K562 (cell line): Measurements from ENCODE around the gene AAGAB. TPM values are rescaled to one million over a fixed set of nuclear protein-coding genes. Genes with fewer than 3 reads are reported as not detected.

ENCODE experiments used
- ATAC-seq: fragments of 200-7000 bp; cut with Tn5 transposase; 3 replicates; pipeline ENCODE4 v1.9.1; 2020; ENCODE audit warnings: moderate library complexity
- BruUV-seq: library from RNA; stranded (reverse); fragments of 400-500 nt; replicated peaks from 2 replicates; lab custom pipeline; 2021; lab: Mats Ljungman, UMichigan
- CTCF ChIA-PET: fragments of 300-600 bp; formaldehyde crosslinking; extraction: SDS; loops from one replicate; lab custom pipeline; 2021; ENCODE audit warnings: low intra/inter-chr PET ratio; lab: Yijun Ruan, JAX
- POLR2A ChIA-PET: fragments of 300-600, 350-650 bp; sonication (Branson Sonifier 250); formaldehyde crosslinking; extraction: SDS; loops from one replicate; lab custom pipeline; 2021; ENCODE audit warnings: antibody characterized with exemption, inconsistent platforms; lab: Yijun Ruan, JAX
- DNase-seq, 4 experiments: peaks; one replicate each; pipeline versions ENCODE4 v3.0.0 to v3.0.0-alpha.2; 2011 to 2018; ENCODE audit warnings: low spot score in 3 of 4, mixed read lengths in 3 of 4; ENCODE audit errors: extremely low read depth in 1 of 4
- FAIRE-seq: peaks from 2 replicates; lab custom pipeline; 2011; peaks lifted over from hg19 to GRCh38; lab: Jason Lieb, UNC
- H2AFZ ChIP-seq: 2 replicates; pipeline ENCODE4 v1.6.0; 2011; ENCODE audit warnings: low read depth, low read length, control low read depth, inconsistent platforms
- H3K27ac ChIP-seq: fragments of 200-600 bp; 3 replicates; pipeline ENCODE4 v1.8.0; 2011; ENCODE audit warnings: low read depth, mild to moderate bottlenecking, control low read depth, inconsistent platforms, low read length, moderate library complexity, mixed read lengths; ENCODE audit errors: extremely low read depth
- H3K27me3 ChIP-seq, 2 experiments: fragments of 300-600 bp in 1 of 2; 2 replicates in 1 of 2; 3 replicates in 1 of 2; pipeline versions ENCODE4 v1.6.0 to v1.8.0; 2011; ENCODE audit warnings: inconsistent platforms in 2 of 2, low read length in 2 of 2, mild to moderate bottlenecking in 1 of 2, mixed read lengths in 1 of 2, moderate library complexity in 1 of 2; ENCODE audit not compliant: control insufficient read depth in 2 of 2, insufficient read depth in 2 of 2
- H3K36me3 ChIP-seq: fragments of 300-600 bp; 3 replicates; pipeline ENCODE4 v1.8.0; 2011; ENCODE audit warnings: mild to moderate bottlenecking, low read length, inconsistent platforms; ENCODE audit not compliant: control insufficient read depth, insufficient read depth
- H3K4me1 ChIP-seq, 2 experiments: fragments of 200-600 bp in 1 of 2; replicated peaks in 1 of 2; 2 replicates in 1 of 2; 3 replicates in 1 of 2; pipeline versions ENCODE4 v1.5.1 to v1.8.0; 2011; ENCODE audit warnings: inconsistent platforms in 2 of 2, low read length in 2 of 2, mild to moderate bottlenecking in 1 of 2, mixed read lengths in 1 of 2, moderate library complexity in 1 of 2; ENCODE audit not compliant: control insufficient read depth in 2 of 2, insufficient read depth in 2 of 2
- H3K4me2 ChIP-seq: 2 replicates; pipeline ENCODE4 v1.6.1; 2011; ENCODE audit warnings: low read length, control low read depth, inconsistent platforms, mixed read lengths; ENCODE audit not compliant: insufficient read depth
- H3K4me3 ChIP-seq: fragments of 200-600 bp; sonication (generic), shearing (Covaris generic); 2 replicates; pipeline ENCODE4 v1.5.1; 2016; ENCODE audit warnings: control low read depth, inconsistent platforms
- H3K79me2 ChIP-seq: fragments of 200-600 bp; 3 replicates; pipeline ENCODE4 v1.8.0; 2011; ENCODE audit warnings: low read length, inconsistent platforms; ENCODE audit not compliant: control insufficient read depth, insufficient read depth
- H3K9ac ChIP-seq, 2 experiments: 2 replicates each; pipeline versions ENCODE4 v1.6.0 to v1.6.1; 2011; ENCODE audit warnings: low read depth in 2 of 2, low read length in 2 of 2, control low read depth in 1 of 2, inconsistent platforms in 1 of 2, mild to moderate bottlenecking in 1 of 2, mixed read lengths in 1 of 2; ENCODE audit not compliant: insufficient read depth in 1 of 2
- H3K9me1 ChIP-seq: one replicate; pipeline ENCODE4 v1.6.0; 2011; ENCODE audit warnings: inconsistent platforms, mild to moderate bottlenecking, low read length, moderate library complexity; ENCODE audit not compliant: control insufficient read depth, insufficient read depth
- H3K9me3 ChIP-seq: replicated peaks from 2 replicates; pipeline ENCODE4 v1.5.1; 2011; ENCODE audit warnings: low read depth, low read length, inconsistent platforms; ENCODE audit not compliant: control insufficient read depth, insufficient read depth
- H4K20me1 ChIP-seq: replicated peaks from 2 replicates; pipeline ENCODE4 v1.6.1; 2011; ENCODE audit warnings: low read length, inconsistent platforms, mixed read lengths; ENCODE audit not compliant: control insufficient read depth, insufficient read depth
- C11orf30 ChIP-seq: fragments of 450-650 bp; IDR thresholded peaks from 2 replicates; pipeline ENCODE4 v1.6.1; 2016; ENCODE audit warnings: low read depth, mild to moderate bottlenecking
- ETV6 ChIP-seq, 3 experiments: fragments of 150-350 bp in 1 of 3; sonication (generic) in 1 of 3; formaldehyde crosslinking in 1 of 3; IDR thresholded peaks; 2 replicates each; pipeline versions ENCODE4 v1.6.1 to v1.8.0; 2014 to 2022; ENCODE audit warnings: borderline replicate concordance in 2 of 3, low read depth in 2 of 3, antibody characterized with exemption in 1 of 3, low read length in 1 of 3, mild to moderate bottlenecking in 1 of 3, missing genetic modification reagents in 1 of 3
- MAFF ChIP-seq: IDR thresholded peaks from 2 replicates; pipeline ENCODE4 v1.6.1; 2012; ENCODE audit warnings: low read length, improper control_type of control experiment
- MAFG ChIP-seq: fragments of 450-650 bp; conservative IDR thresholded peaks from 2 replicates; pipeline ENCODE4 v1.6.1; 2016; ENCODE audit warnings: missing genetic modification characterization, missing compliant biosample characterization
- MAFK ChIP-seq: IDR thresholded peaks from 2 replicates; pipeline ENCODE4 v1.6.1; 2011; ENCODE audit warnings: low read length, improper control_type of control experiment
- SRSF7 ChIP-seq: fragments of 200-400 bp; formaldehyde crosslinking; optimal IDR thresholded peaks from 2 replicates; pipeline ENCODE3; 2017; ENCODE audit warnings: mild to moderate bottlenecking, low read depth, low read length
- TRIM28 ChIP-seq: fragments of 450-650 bp; IDR thresholded peaks from 2 replicates; pipeline ENCODE4 v1.6.1; 2017
- ZNF316 ChIP-seq: fragments of 450-650 bp; IDR thresholded peaks from 2 replicates; pipeline ENCODE4 v1.6.1; 2016
- WGBS: fragments of 100-300 bp; shearing (Covaris generic); methylation state at CpG from one replicate; pipeline ENCODE4 v1.1.6; 2016; ENCODE audit warnings: low coverage, mixed read lengths; ENCODE audit not compliant: insufficient coverage; ENCODE audit errors: missing lambda C conversion rate; 5-methylcytosine and 5-hydroxymethylcytosine counted together
- in situ Hi-C: fragments of 300-500 bp; cut with MboI; formaldehyde crosslinking; loops from 4 replicates; pipeline ENCODE4 v1.15.0; 2018; ENCODE audit warnings: inconsistent platforms, mixed read lengths
- intact Hi-C: fragments of 100-400 bp; cut with micrococcal nuclease; formaldehyde crosslinking; loops from 2 replicates; pipeline ENCODE4 v1.14.2; 2022
- polyA plus RNA-seq, 8 experiments: library from polyadenylated mRNA; depleted of rRNA in 4 of 8; stranded (reverse) in 5 of 8; unstranded in 3 of 8; fragments of >200 nt; fragmentation: Nextera tagmentation in 2 of 8; fragmentation: Illumina TruSeq in 1 of 8; extraction: Ambion mirVana in 2 of 8; extraction: Trizol in 1 of 8; gene quantifications; 2 replicates each; pipeline versions ENCODE4 v1.2.1 to v1.2.3, GENCODE V29; 2011 to 2014; ENCODE audit warnings: inconsistent platforms in 1 of 8, missing spikeins in 1 of 8
- total RNA-seq, 7 experiments: library from RNA; depleted of rRNA in 6 of 7; stranded (reverse); fragments of >200 nt in 6 of 7; fragmentation: Illumina TruSeq in 2 of 7; extraction: Trizol in 2 of 7; gene quantifications; 2 replicates each; pipeline versions ENCODE4 v1.2.1 to v1.2.3, GENCODE V29; 2011 to 2021; ENCODE audit warnings: low replicate concordance in 1 of 7

AAGAB gene
- total and polyA plus RNA-seq, 9 of the 15 experiments (the other 6 are each of a cell fraction or from before 2014, with no cell fraction given): 17.8 to 109 (median 58.3) TPM

DNA sequence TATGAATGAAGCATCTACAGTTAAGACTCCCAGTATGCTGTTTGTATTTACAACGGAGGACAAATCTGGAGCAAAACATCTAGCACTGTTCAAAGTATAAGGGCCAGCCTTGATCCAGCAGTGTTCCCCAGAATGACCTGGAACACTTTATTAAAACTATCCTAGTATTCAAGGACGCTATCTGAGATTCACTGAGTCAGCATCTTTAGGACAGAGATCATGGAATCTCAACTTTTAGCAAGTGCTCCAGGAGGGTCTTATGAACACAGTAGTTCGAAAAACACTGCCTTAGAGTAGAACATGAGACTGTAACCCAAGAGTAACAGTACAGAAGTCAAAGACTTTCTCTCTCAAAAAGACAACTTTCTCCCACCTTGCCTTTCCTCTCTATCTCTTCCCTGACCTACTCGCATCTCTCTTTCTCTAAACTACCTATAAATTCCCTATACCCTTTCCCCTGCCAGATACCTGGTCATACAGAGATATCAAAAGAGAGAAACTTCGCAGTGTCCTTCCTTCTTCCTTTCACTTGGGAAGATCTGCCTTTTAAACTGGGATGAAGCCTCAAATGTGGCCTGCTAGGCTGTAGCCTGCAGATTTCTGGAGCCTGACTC is 43.8 kb downstream of the AAGAB start:
- no peaks in the 10 kb centered on the region for H3K9me1 ChIP-seq
- POLR2A ChIA-PET: interaction anchor here (1.4 kb wide), 1 partner anchor 8 kb away, joined by 4 read pairs; no protein-coding TSS in a partner anchor
- H3K27ac ChIP-seq: no peak overlapping the region
- H3K9ac ChIP-seq: no peak overlapping the region
- H3K9me3 ChIP-seq: no peaks in the 10 kb centered on the region
- no peak overlapping the region for H2AFZ ChIP-seq
- CTCF ChIA-PET: no interaction called here
- ATAC-seq (no peak), DNase-seq (no peak), FAIRE-seq (no peak)
- no TSS peak for BruUV-seq
- H3K4me3 ChIP-seq: no peak overlapping the region
- no peak overlapping the region for H3K4me2 ChIP-seq
- TF ChIP-seq MAFG (tag) (peak; percentile 83), TRIM28 (no peak), SRSF7 (no peak), MAFK (peak; percentile 91), ZNF316 (peak; percentile 93), MAFF (peak; percentile 92), ETV6 (IDR thresholded peaks at IDR 0.05; ENCODE audit: borderline replicate concordance in 1 of 2, low read depth in 2 of 2, low read length in 1 of 2) (no peak), ETV6 (CRISPR knock-in tag; IDR thresholded peaks at IDR 0.05; ENCODE audit: borderline replicate concordance) (no peak), C11orf30 (peak; percentile 89)
- H3K36me3 ChIP-seq: peaks cover 38% of the 10 kb centered on the region
- H3K27me3 ChIP-seq: no peaks in the 10 kb centered on the region
- WGBS: 89% methylated on average over 5 of the region's 5 CpGs
- H3K4me1 ChIP-seq: peaks cover 0 to 11% of the 10 kb centered on the region in 2 experiments; a peak in 3 of 5 replicates
- no peaks in the 10 kb centered on the region for H3K79me2 ChIP-seq
- intact Hi-C loops: no loop called here
- no peaks in the 10 kb centered on the region for H4K20me1 ChIP-seq
- in situ Hi-C loops: no loop called here
